GM23338 (cell line): ENCODE measurements around the gene ZNF19. TPM values are rescaled to one million over a fixed set of nuclear protein-coding genes. Genes with fewer than 3 reads are reported as not detected.

Experiments used
- ATAC-seq: fragments of 200-7000 bp; cut with Tn5 transposase; 3 replicates; pipeline ENCODE4 v1.9.1; 2020
- DNase-seq: peaks from one replicate; pipeline ENCODE4 v3.0.0-alpha.2; 2015; ENCODE audit warnings: low spot score
- H2AFZ ChIP-seq: fragments of 200-600 bp; sonication (generic); 2 replicates; pipeline ENCODE4 v1.8.0; 2016; ENCODE audit warnings: antibody characterized with exemption, mild to moderate bottlenecking, moderate library complexity
- H3F3A ChIP-seq: fragments of 200-600 bp; sonication (generic); replicated peaks from 2 replicates; pipeline ENCODE4 v1.8.0; 2017; ENCODE audit warnings: antibody characterized with exemption, mixed run types, low read depth
- H3K27ac ChIP-seq: fragments of 200-600 bp; sonication (generic); 2 replicates; pipeline ENCODE4 v1.6.1; 2016; ENCODE audit warnings: low read depth
- H3K27me3 ChIP-seq: fragments of 200-600 bp; sonication (generic); 2 replicates; pipeline ENCODE4 v1.8.0; 2016; ENCODE audit warnings: mild to moderate bottlenecking, mixed run types, moderate library complexity; ENCODE audit not compliant: insufficient read depth
- H3K36me3 ChIP-seq: fragments of 200-600 bp; sonication (generic); 2 replicates; pipeline ENCODE4 v1.8.0; 2016; ENCODE audit warnings: mild to moderate bottlenecking; ENCODE audit not compliant: insufficient read depth
- H3K4me1 ChIP-seq: fragments of 200-600 bp; sonication (generic); 2 replicates; pipeline ENCODE4 v1.8.0; 2016; ENCODE audit warnings: mild to moderate bottlenecking, moderate library complexity; ENCODE audit not compliant: insufficient read depth
- H3K4me2 ChIP-seq: fragments of 200-600 bp; sonication (generic); 2 replicates; pipeline ENCODE4 v1.7.1; 2017; ENCODE audit warnings: mixed run types
- H3K4me3 ChIP-seq: fragments of 200-600 bp; sonication (generic); 2 replicates; pipeline ENCODE4 v1.6.1; 2016; ENCODE audit warnings: mixed run types
- H3K79me2 ChIP-seq: fragments of 200-600 bp; sonication (generic); replicated peaks from 2 replicates; pipeline ENCODE4 v1.8.0; 2017; ENCODE audit warnings: mild to moderate bottlenecking; ENCODE audit not compliant: insufficient read depth
- H3K9me2 ChIP-seq: fragments of 200-600 bp; sonication (generic); 2 replicates; pipeline ENCODE4 v1.8.0; 2017; ENCODE audit not compliant: insufficient read depth
- H4K20me1 ChIP-seq: fragments of 200-600 bp; sonication (generic); replicated peaks from 2 replicates; pipeline ENCODE4 v1.8.0; 2017; ENCODE audit warnings: mild to moderate bottlenecking; ENCODE audit not compliant: insufficient read depth
- H3K27ac Mint-ChIP-seq: 2 replicates; pipeline ENCODE4 v1.8.0; 2020; ENCODE audit warnings: inconsistent platforms, mild to moderate bottlenecking, moderate library complexity, mixed read lengths
- H3K27me3 Mint-ChIP-seq: 3 replicates; pipeline ENCODE4 v1.8.0; 2022; ENCODE audit warnings: low read depth, mild to moderate bottlenecking, moderate library complexity, mixed read lengths, inconsistent platforms; ENCODE audit not compliant: insufficient read depth, poor library complexity
- H3K36me3 Mint-ChIP-seq: 3 replicates; pipeline ENCODE4 v1.8.0; 2021; ENCODE audit warnings: low read depth, mild to moderate bottlenecking, inconsistent platforms, moderate library complexity, mixed read lengths
- H3K4me1 Mint-ChIP-seq: 3 replicates; pipeline ENCODE4 v1.8.0; 2020; ENCODE audit warnings: mild to moderate bottlenecking, inconsistent platforms, mixed read lengths
- H3K4me3 Mint-ChIP-seq: 3 replicates; pipeline ENCODE4 v1.8.0; 2021; ENCODE audit warnings: moderate library complexity, mild to moderate bottlenecking, inconsistent platforms, mixed read lengths
- H3K9me3 Mint-ChIP-seq: 3 replicates; pipeline ENCODE4 v1.8.0; 2020; ENCODE audit warnings: moderate library complexity, mild to moderate bottlenecking, inconsistent platforms, mixed read lengths
- CREB1 ChIP-seq: fragments of 250-450 bp; sonication (Bioruptor Pico); IDR thresholded peaks from 2 replicates; pipeline ENCODE4 v1.5.0; 2020; ENCODE audit warnings: low read depth, mild to moderate bottlenecking, moderate library complexity
- CTCF ChIP-seq, 2 experiments: fragments of 200-600 bp in 1 of 2; sonication (generic) in 1 of 2; conservative IDR thresholded peaks; 2 replicates each; pipeline versions ENCODE4 v1.5.1 to v1.6.1; 2016 to 2017; ENCODE audit warnings: antibody characterized with exemption in 2 of 2, low read depth in 2 of 2, mild to moderate bottlenecking in 2 of 2, moderate library complexity in 1 of 2
- ETS1 ChIP-seq: IDR thresholded peaks from 2 replicates; pipeline ENCODE4 v1.6.1; 2016; ENCODE audit warnings: antibody characterized with exemption
- EZH2 ChIP-seq: fragments of 200-600 bp; sonication (generic); IDR thresholded peaks from one replicate; pipeline ENCODE4 v1.8.0; 2017; ENCODE audit warnings: antibody characterized with exemption, mild to moderate bottlenecking, low read depth; ENCODE audit not compliant: unreplicated experiment
- EZH2phosphoT487 ChIP-seq: fragments of 200-600 bp; sonication (generic); IDR thresholded peaks from one replicate; pipeline ENCODE4 v1.8.1; 2018; ENCODE audit warnings: antibody characterized with exemption; ENCODE audit not compliant: unreplicated experiment
- JUNB ChIP-seq: IDR thresholded peaks from one replicate; pipeline ENCODE4 v1.6.1; 2016; ENCODE audit warnings: antibody characterized with exemption; ENCODE audit not compliant: unreplicated experiment
- NANOG ChIP-seq: IDR thresholded peaks from 2 replicates; pipeline ENCODE4 v1.6.1; 2016; ENCODE audit warnings: antibody characterized with exemption, borderline replicate concordance
- POLR2AphosphoS5 ChIP-seq: IDR thresholded peaks from 2 replicates; pipeline ENCODE4 v1.6.1; 2016; ENCODE audit warnings: antibody characterized with exemption, low read depth
- REST ChIP-seq: IDR thresholded peaks from one replicate; pipeline ENCODE4 v1.6.1; 2018; ENCODE audit warnings: antibody characterized with exemption; ENCODE audit not compliant: unreplicated experiment
- STAT1 ChIP-seq: IDR thresholded peaks from one replicate; pipeline ENCODE4 v1.6.1; 2016; ENCODE audit warnings: antibody characterized with exemption; ENCODE audit not compliant: unreplicated experiment
- ZNF114 ChIP-seq: fragments of 250-450 bp; sonication (Bioruptor Pico); IDR thresholded peaks from 2 replicates; pipeline ENCODE4 v1.5.0; 2020; ENCODE audit warnings: mild to moderate bottlenecking, moderate library complexity
- ZNF331 ChIP-seq: fragments of 250-450 bp; sonication (Bioruptor Pico); IDR thresholded peaks from 2 replicates; pipeline ENCODE4 v1.5.0; 2020; ENCODE audit warnings: low read depth, mild to moderate bottlenecking, moderate library complexity
- ZNF462 ChIP-seq: fragments of 250-450 bp; sonication (Bioruptor Pico); IDR thresholded peaks from 2 replicates; pipeline ENCODE4 v1.5.0; 2020; ENCODE audit warnings: mild to moderate bottlenecking, moderate library complexity
- polyA plus RNA-seq: library from polyadenylated mRNA; unstranded; fragments of >200 nt; fragmentation: Nextera tagmentation; extraction: Ambion mirVana; gene quantifications from 2 replicates; pipeline ENCODE4 v1.2.1, GENCODE V29; 2016
- total RNA-seq: library from RNA; depleted of rRNA; stranded (reverse); fragments of >200 nt; shearing (Covaris generic); gene quantifications from 2 replicates; pipeline ENCODE4 v1.2.3, GENCODE V29; 2014

The ZNF19 gene
- total and polyA plus RNA-seq, 2 experiments from 2014 or later = 1.0 to 4.8 TPM

GRCh38 chr16:71474864-71475263, 14.3 kb downstream of the ZNF19 start:
- Histone ChIP-seq H3K4me1 (no peaks in the 10 kb centered on the region), H3K4me2 (no peak overlapping the region), H3K27ac (no peak overlapping the region), H3K36me3 (no peaks in the 10 kb centered on the region), H3K4me3 (no peak overlapping the region), H3K9me2 (no peaks in the 10 kb centered on the region), H3K27me3 (no peaks in the 10 kb centered on the region), H3K79me2 (no peaks in the 10 kb centered on the region), H2AFZ (no peak overlapping the region), H3F3A (no peaks in the 10 kb centered on the region), H4K20me1 (no peaks in the 10 kb centered on the region; the same call in 1 of the 2 replicates)
- ATAC-seq (no peak), DNase-seq (no peak)
- Mint-ChIP-seq H3K9me3 (no peaks in the 10 kb centered on the region), H3K27ac (no peak overlapping the region), H3K4me3 (no peak overlapping the region), H3K36me3 (0 out of 3 replicates have a peak, but pooled peaks cover 3% of the 10 kb centered on the region), H3K4me1 (no peaks in the 10 kb centered on the region), H3K27me3 (peaks cover 4% of the 10 kb centered on the region)
- TF ChIP-seq EZH2phosphoT487 = no peak
- no peak for TF ChIP-seq CTCF (conservative IDR thresholded peaks at IDR 0.05; ENCODE audit: low read depth in 2 of 2)
- no peak for TF ChIP-seq ZNF114
- no peak for TF ChIP-seq NANOG
- no peak for TF ChIP-seq JUNB
- no peak for TF ChIP-seq POLR2AphosphoS5
- no peak for TF ChIP-seq ZNF331
- TF ChIP-seq CREB1 = no peak
- no peak for TF ChIP-seq ZNF462
- no peak for TF ChIP-seq EZH2
- TF ChIP-seq REST = no peak
- TF ChIP-seq ETS1 = no peak
- no peak for TF ChIP-seq STAT1
